ENCODE results near the gene EFNA5.
A peak's percentile ranks its signal among the peaks of the same experiment; 100 is the strongest.

EFNA5 gene

DNA sequence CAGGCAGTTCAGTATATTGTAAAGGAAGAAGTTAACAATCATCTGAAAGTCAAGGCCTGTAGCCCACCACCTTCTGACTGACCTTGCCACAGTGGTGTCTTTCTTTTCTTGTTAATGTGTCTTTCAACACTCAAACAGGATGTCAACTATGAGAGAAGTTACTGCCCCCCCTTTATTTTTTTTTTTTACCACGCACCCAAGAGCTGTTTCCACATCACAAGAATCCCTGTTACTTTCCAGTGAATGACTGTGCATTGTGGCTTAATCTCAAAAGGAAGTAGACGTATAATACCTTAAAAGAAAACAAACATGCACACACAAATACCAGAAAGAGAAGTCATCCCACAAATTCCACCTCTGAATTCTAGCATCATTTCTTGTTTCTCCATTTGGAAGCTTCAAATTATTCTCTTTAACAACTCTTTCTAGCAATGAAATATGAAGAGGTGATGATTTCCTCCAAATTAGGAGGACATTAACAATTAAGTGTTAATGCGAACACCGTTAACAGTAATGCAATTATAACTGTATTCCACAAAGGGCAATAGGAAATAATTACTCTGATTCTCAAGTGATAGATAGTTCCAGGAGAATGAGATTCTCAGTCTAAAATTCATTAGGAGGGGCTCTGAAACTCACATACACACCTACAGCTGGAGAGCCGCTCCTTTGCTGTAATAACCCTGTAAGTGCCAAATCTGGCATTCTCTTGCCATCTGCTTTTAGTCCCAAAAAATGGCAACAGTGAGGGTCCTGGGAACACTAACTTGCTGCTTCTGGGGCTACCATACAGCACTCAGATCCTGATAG is 201.0 kb downstream of the EFNA5 start:
- Mint-ChIP-seq H3K9me3 (no peaks in the 10 kb centered on the region), H3K4me3 (no peak overlapping the region), H3K4me1 (ENCODE audit: low read depth) (peaks cover 11% of the 10 kb centered on the region), H3K27me3 (peaks cover 9% of the 10 kb centered on the region), H3K27ac (no peak overlapping the region), H3K36me3 (ENCODE audit: low read depth) (no peaks in the 10 kb centered on the region)
- DNase-seq, result no peak

- Mint-ChIP-seq H3K36me3 (ENCODE audit: low read depth) (no peaks in the 10 kb centered on the region), H3K9me3 (no peaks in the 10 kb centered on the region), H3K4me1 (ENCODE audit: low read depth) (peaks cover 15% of the 10 kb centered on the region), H3K27ac (no peak overlapping the region), H3K27me3 (peaks cover 9% of the 10 kb centered on the region), H3K4me3 (no peak overlapping the region)
- no peak for DNase-seq
These were observed 201.7 kb downstream of the EFNA5 start for GRCh38 chr5:107469064-107469463.

- DNase-seq, result no peak
- Mint-ChIP-seq H3K27ac (no peak overlapping the region), H3K27me3 (peaks cover 6% of the 10 kb centered on the region), H3K9me3 (no peaks in the 10 kb centered on the region), H3K4me1 (ENCODE audit: low read depth) (peaks cover 15% of the 10 kb centered on the region), H3K36me3 (ENCODE audit: low read depth) (no peaks in the 10 kb centered on the region), H3K4me3 (no peak overlapping the region)
These were observed 202.5 kb downstream of the EFNA5 start for GRCh38 chr5:107468276-107468675.

- Mint-ChIP-seq H3K4me1 (ENCODE audit: low read depth) (peaks cover 15% of the 10 kb centered on the region), H3K9me3 (no peaks in the 10 kb centered on the region), H3K27ac (no peak overlapping the region), H3K27me3 (peaks cover 6% of the 10 kb centered on the region), H3K4me3 (no peak overlapping the region), H3K36me3 (ENCODE audit: low read depth) (no peaks in the 10 kb centered on the region)
- DNase-seq, result no peak
These were observed 203.4 kb downstream of the EFNA5 start for GRCh38 chr5:107467137-107467932.

DNA sequence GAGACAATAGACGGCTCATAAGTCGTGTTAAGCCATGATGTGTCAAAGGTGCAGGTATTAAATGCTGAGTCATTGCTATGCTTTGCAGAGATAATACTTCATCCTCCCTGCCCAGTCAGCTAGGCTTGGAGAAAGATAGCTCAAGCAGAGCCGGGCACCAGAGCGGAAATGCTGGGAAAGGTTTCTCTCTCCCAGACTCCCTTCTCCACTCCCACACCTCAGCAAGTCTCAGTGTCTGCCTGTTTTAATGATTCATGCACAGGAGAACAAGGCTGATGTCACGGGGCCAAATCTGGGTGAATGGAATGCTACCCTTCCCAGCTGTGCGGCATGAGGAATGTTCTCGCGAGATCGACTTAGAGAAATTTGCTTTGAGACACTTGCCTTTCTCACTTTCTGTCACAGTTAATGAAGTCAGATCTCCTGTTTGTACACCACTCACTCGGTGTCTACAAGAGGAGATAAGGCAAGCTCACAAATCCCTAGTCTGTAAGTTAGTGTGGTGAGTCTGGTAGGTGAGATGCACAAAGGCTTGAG is 204.4 kb downstream of the EFNA5 start:
- Mint-ChIP-seq H3K4me1 (ENCODE audit: low read depth) (peaks cover 15% of the 10 kb centered on the region), H3K27ac (no peak overlapping the region), H3K4me3 (no peak overlapping the region), H3K27me3 (peaks cover 6% of the 10 kb centered on the region), H3K36me3 (ENCODE audit: low read depth) (no peaks in the 10 kb centered on the region), H3K9me3 (no peaks in the 10 kb centered on the region)
- DNase-seq, result no peak

DNA sequence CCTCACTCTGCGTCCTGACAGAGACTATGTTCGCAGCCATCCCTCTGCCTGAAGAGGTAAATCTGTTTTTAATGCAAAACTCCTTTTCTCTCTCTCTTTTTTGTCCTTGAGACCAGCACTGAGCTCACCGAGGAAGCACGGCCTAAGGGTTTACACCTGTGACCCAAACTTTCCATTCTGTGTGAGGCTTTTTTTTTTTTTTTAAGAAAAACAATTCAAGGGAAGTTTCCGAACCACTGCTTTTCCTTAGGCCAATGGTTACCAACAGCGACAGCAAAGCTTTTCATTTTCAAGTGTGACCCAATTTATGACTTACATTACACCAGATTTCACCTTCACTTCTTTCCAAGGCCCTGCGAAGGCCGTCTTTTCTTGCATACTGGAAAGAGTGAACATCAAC is 205.9 kb downstream of the EFNA5 start:
- no peak for DNase-seq
- peaks cover 15% of the 10 kb centered on the region for H3K4me1 Mint-ChIP-seq (ENCODE audit: low read depth)
- peaks cover 6% of the 10 kb centered on the region for H3K27me3 Mint-ChIP-seq
- H3K4me3 Mint-ChIP-seq, result no peak overlapping the region
- no peaks in the 10 kb centered on the region for H3K9me3 Mint-ChIP-seq
- peak overlapping the region; percentile 4 for H3K27ac Mint-ChIP-seq
- H3K36me3 Mint-ChIP-seq (ENCODE audit: low read depth), result no peaks in the 10 kb centered on the region

DNA sequence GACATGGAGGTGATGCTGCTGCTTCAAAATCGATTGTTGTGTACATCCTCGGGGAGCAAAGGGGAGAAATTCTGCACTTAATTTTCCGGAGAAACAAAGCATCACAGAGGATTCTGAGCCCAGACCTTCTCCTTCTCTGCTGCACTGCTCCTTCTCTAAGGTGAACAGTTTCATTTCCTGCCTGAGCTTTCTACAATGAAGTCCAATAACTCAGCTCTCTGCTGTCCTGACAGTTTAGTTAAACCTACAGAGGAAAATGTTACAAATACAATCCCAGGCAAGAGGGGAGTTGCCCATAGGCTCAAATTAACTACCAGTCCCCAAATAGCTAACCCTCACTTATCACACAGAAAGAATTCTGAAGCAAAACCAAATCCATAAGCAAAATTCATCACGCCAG is 206.3 kb downstream of the EFNA5 start:
- Mint-ChIP-seq H3K9me3 (no peaks in the 10 kb centered on the region), H3K36me3 (ENCODE audit: low read depth) (no peaks in the 10 kb centered on the region), H3K4me3 (no peak overlapping the region), H3K27ac (peak overlapping the region; percentile 4), H3K27me3 (peaks cover 6% of the 10 kb centered on the region), H3K4me1 (ENCODE audit: low read depth) (peaks cover 12% of the 10 kb centered on the region)
- no peak for DNase-seq

DNA sequence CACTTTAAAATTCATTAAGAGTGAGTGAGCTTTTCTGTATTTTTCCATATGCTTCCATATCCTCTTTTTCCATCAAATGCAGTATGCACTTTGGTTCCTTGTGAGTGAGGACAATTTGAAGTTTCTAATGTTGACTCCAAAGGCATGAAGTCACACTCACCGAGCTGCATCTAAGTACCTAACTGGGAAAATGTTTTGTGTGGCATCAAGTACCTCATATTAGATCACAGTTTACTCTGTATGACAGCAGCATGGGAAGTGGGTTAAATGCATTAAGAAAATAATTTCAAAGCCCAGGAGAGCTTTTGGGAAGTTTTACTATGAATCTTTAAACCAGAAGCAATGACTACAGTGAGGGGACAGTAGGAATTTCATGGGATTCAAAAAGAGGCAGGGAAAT is 207.0 kb downstream of the EFNA5 start:
- Mint-ChIP-seq H3K4me1 (ENCODE audit: low read depth) (peaks cover 8% of the 10 kb centered on the region), H3K27ac (no peak overlapping the region)

GRCh38 chr5:107461770-107462169 is 209.0 kb downstream of the EFNA5 start:
- no peak for DNase-seq
- peaks cover 2% of the 10 kb centered on the region for H3K27me3 Mint-ChIP-seq
- H3K9me3 Mint-ChIP-seq, result no peaks in the 10 kb centered on the region
- H3K4me1 Mint-ChIP-seq (ENCODE audit: low read depth), result peaks cover 8% of the 10 kb centered on the region
- no peak overlapping the region for H3K4me3 Mint-ChIP-seq
- H3K36me3 Mint-ChIP-seq (ENCODE audit: low read depth), result no peaks in the 10 kb centered on the region
- H3K27ac Mint-ChIP-seq, result no peak overlapping the region

More for the DNA sequence above, 207.0 kb downstream of the EFNA5 start:
- Mint-ChIP-seq H3K27me3 (peaks cover 6% of the 10 kb centered on the region), H3K9me3 (no peaks in the 10 kb centered on the region), H3K4me3 (no peak overlapping the region), H3K36me3 (ENCODE audit: low read depth) (no peaks in the 10 kb centered on the region)
- DNase-seq, result no peak

DNA sequence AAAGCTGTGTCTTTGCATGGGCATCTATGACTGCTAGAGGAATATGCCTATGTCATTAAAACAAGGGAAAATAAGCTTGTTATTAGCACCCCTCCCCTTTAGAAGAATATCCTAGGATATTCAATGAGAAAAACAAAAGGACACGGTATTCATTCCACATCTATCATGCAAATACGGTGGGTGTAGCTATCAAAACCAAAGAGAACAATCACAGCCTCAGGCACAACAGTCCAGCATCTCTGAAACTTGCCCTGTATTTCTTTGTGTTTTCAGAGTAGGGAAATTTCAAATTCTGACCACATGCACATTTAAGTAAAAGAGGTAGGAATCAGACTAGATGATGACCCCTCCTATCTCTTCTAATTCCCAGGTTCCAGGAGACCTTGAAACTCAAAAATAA is 209.9 kb downstream of the EFNA5 start:
- Mint-ChIP-seq H3K36me3 (ENCODE audit: low read depth) (no peaks in the 10 kb centered on the region), H3K27me3 (peaks cover 2% of the 10 kb centered on the region), H3K4me1 (ENCODE audit: low read depth) (peaks cover 8% of the 10 kb centered on the region), H3K4me3 (no peak overlapping the region), H3K27ac (no peak overlapping the region), H3K9me3 (no peaks in the 10 kb centered on the region)
- no peak for DNase-seq

DNA sequence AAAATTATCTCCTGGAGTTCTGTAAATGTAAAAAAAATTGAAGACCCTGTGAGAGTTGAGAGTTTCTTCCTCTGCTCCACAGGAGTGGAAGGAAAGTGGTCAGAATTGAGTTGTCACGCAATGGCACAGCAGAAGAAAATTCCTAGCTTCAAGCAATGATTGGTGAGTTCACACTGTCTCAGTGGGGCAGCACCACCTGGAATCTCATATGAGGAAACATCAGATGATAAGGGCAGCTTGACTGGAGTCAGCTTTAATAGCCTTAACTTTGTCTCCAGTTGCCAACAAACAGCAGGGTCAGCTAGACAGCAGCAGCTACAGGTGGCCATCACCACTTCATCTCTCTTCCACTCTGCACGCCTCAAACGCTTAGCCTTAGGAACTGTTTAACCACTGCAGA is 211.1 kb downstream of the EFNA5 start:
- DNase-seq, result no peak
- H3K27me3 Mint-ChIP-seq, result peaks cover 2% of the 10 kb centered on the region

DNA sequence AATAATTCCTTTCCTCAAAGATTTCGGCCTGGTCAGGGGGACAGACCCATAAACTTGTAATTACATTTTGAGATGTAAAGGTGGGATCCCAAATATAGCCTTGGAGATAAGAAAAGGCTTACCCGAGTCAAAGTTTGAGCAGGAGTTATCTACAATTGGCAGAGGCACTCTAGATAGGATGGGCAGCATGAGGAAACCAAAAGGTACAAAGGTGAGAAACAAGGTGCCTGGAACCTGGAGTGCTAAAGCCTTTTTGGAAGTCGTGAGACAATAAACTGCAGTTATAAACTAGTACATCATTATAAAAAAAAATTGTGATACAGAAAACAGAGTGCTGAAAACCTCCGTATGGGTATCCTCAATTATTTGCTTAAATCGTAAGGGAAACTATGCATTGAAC is 212.4 kb downstream of the EFNA5 start:
- no peaks in the 10 kb centered on the region for H3K9me3 Mint-ChIP-seq
- no peak overlapping the region for H3K4me3 Mint-ChIP-seq
- H3K27me3 Mint-ChIP-seq, result peaks cover 2% of the 10 kb centered on the region
- H3K4me1 Mint-ChIP-seq (ENCODE audit: low read depth), result no peaks in the 10 kb centered on the region
- no peak overlapping the region for H3K27ac Mint-ChIP-seq
- no peaks in the 10 kb centered on the region for H3K36me3 Mint-ChIP-seq (ENCODE audit: low read depth)
- DNase-seq, result no peak

More for the DNA sequence above, 211.1 kb downstream of the EFNA5 start:
- no peak overlapping the region for H3K27ac Mint-ChIP-seq
- no peaks in the 10 kb centered on the region for H3K9me3 Mint-ChIP-seq
- H3K4me3 Mint-ChIP-seq, result no peak overlapping the region
- H3K36me3 Mint-ChIP-seq (ENCODE audit: low read depth), result no peaks in the 10 kb centered on the region
- peaks cover 3% of the 10 kb centered on the region for H3K4me1 Mint-ChIP-seq (ENCODE audit: low read depth)

- Mint-ChIP-seq H3K27ac (no peak overlapping the region), H3K4me1 (ENCODE audit: low read depth) (no peaks in the 10 kb centered on the region), H3K36me3 (ENCODE audit: low read depth) (no peaks in the 10 kb centered on the region), H3K27me3 (peaks cover 2% of the 10 kb centered on the region), H3K9me3 (no peaks in the 10 kb centered on the region), H3K4me3 (no peak overlapping the region)
- DNase-seq, result no peak
These were observed 212.9 kb downstream of the EFNA5 start for GRCh38 chr5:107457881-107458280.

GRCh38 chr5:107457138-107457537 is 213.6 kb downstream of the EFNA5 start:
- Mint-ChIP-seq H3K27me3 (peaks cover 2% of the 10 kb centered on the region), H3K4me3 (no peak overlapping the region), H3K4me1 (ENCODE audit: low read depth) (no peaks in the 10 kb centered on the region), H3K9me3 (no peaks in the 10 kb centered on the region), H3K36me3 (ENCODE audit: low read depth) (no peaks in the 10 kb centered on the region), H3K27ac (no peak overlapping the region)
- DNase-seq, result no peak

GRCh38 chr5:107456281-107456715 is 214.4 kb downstream of the EFNA5 start:
- Mint-ChIP-seq H3K27ac (no peak overlapping the region), H3K4me1 (ENCODE audit: low read depth) (no peaks in the 10 kb centered on the region), H3K4me3 (no peak overlapping the region), H3K36me3 (ENCODE audit: low read depth) (no peaks in the 10 kb centered on the region), H3K27me3 (peaks cover 2% of the 10 kb centered on the region), H3K9me3 (no peaks in the 10 kb centered on the region)
- DNase-seq, result no peak
